ENCODE results near the gene LSAMP. TPM values are rescaled to one million over a fixed set of nuclear protein-coding genes. Genes with fewer than 3 reads are reported as not detected.

Gene LSAMP
- total and polyA plus RNA-seq, 2 of the 13 experiments (the other 11 are each of a cell fraction or from before 2014, with no cell fraction given), result not detected

- Histone ChIP-seq H3K27ac (ENCODE audit: extremely low read length, insufficient read depth, low read length) (no peak overlapping the region), H3K36me3 (replicated peaks in 1 of 2; ENCODE audit: control insufficient read depth in 1 of 2, insufficient read depth in 2 of 2, low read length in 2 of 2) (no peaks in the 10 kb centered on the region), H3K4me1 (ENCODE audit: insufficient read depth, low read length) (no peaks in the 10 kb centered on the region), H3K9ac (ENCODE audit: insufficient read depth, low read depth, low read length) (no peak overlapping the region), H2AFZ (ENCODE audit: low read length) (no peak overlapping the region), H3K4me2 (ENCODE audit: low read depth, low read length) (no peak overlapping the region), H4K20me1 (ENCODE audit: insufficient read depth, low read length) (no peaks in the 10 kb centered on the region), H3K4me3 (replicated peaks in 1 of 3; ENCODE audit: insufficient read depth in 1 of 3, low read depth in 2 of 3, low read length in 3 of 3) (no peak overlapping the region), H3K27me3 (ENCODE audit: control insufficient read depth in 1 of 2, insufficient read depth in 2 of 2, low read length in 2 of 2) (no peaks in the 10 kb centered on the region), H3K9me3 (ENCODE audit: low read length) (no peaks in the 10 kb centered on the region), H3K79me2 (ENCODE audit: insufficient read depth, low read length) (no peaks in the 10 kb centered on the region)
- TF ChIP-seq SNAPC4 (CRISPR knock-in tag; IDR thresholded peaks at IDR 0.05) (no peak), THAP9 (CRISPR knock-in tag; IDR thresholded peaks at IDR 0.05; ENCODE audit: borderline replicate concordance) (no peak), MXD4 (CRISPR knock-in tag; IDR thresholded peaks at IDR 0.05) (no peak), ZSCAN22 (CRISPR knock-in tag; IDR thresholded peaks at IDR 0.05) (no peak), ZFP1 (CRISPR knock-in tag; IDR thresholded peaks at IDR 0.05) (no peak)
- 8% methylated on average over 5 of the region's 5 CpGs for WGBS (ENCODE audit: low lambda C conversion rate)
- CTCF ChIA-PET (ENCODE audit: low intra/inter-chr PET ratio, low total read pairs), result no interaction called here
- intact Hi-C loops (cut with micrococcal nuclease; ENCODE audit: unreplicated experiment), result no loop called here
- ATAC-seq (no peak), DNase-seq (ENCODE audit: low spot score) (no peak), FAIRE-seq (no peak)
- POLR2A ChIA-PET, result no interaction called here
- in situ Hi-C loops (cut with HindIII; ENCODE audit: extremely low pct_ligation_motif_present, low pct_unique_long_range_greater_than_20kb), result no loop called here
- no TSS peak for BruUV-seq (replicated peaks)
These were observed 244.2 kb downstream of the LSAMP start for GRCh38 chr3:116200956-116201690.

Data from HepG2 (cell line).